Fibroblast of skin of left quadriceps (primary cell): ENCODE results near the gene ARMC9.
"Not testable (repeated sequence)": the region's sequence is repeated elsewhere in the genome, so short reads cannot be mapped to it uniquely, and the experiment has no call there.

Experiments used
- DNase-seq, 2 experiments: peaks; one replicate each; pipeline ENCODE4 v3.0.0-alpha.2; 2013; ENCODE audit warnings: low read depth in 2 of 2

ARMC9 gene

GRCh38 chr2:231244382-231245248, 46.2 kb downstream of the ARMC9 start:
- no peak for DNase-seq

- no peak for DNase-seq
Measured at GRCh38 chr2:231245249-231246094, 47.0 kb downstream of the ARMC9 start.

GRCh38 chr2:231246171-231246842, 47.9 kb downstream of the ARMC9 start:
- no peak for DNase-seq

- DNase-seq = no peak
Measured at GRCh38 chr2:231250146-231250545, 51.7 kb downstream of the ARMC9 start.

GRCh38 chr2:231250698-231251097, 52.3 kb downstream of the ARMC9 start:
- DNase-seq = no peak

GRCh38 chr2:231253292-231253691, 54.9 kb downstream of the ARMC9 start:
- DNase-seq = not testable (repeated sequence)

GRCh38 chr2:231256494-231256893, 58.1 kb downstream of the ARMC9 start:
- DNase-seq = no peak

- no peak for DNase-seq
Measured at GRCh38 chr2:231257763-231258162, 59.3 kb downstream of the ARMC9 start.

GRCh38 chr2:231258701-231259100, 60.3 kb downstream of the ARMC9 start:
- DNase-seq = no peak

GRCh38 chr2:231259104-231259503, 60.7 kb downstream of the ARMC9 start:
- DNase-seq = no peak

GRCh38 chr2:231260442-231261208, 62.2 kb downstream of the ARMC9 start:
- no peak for DNase-seq

GRCh38 chr2:231263118-231263831, 64.8 kb downstream of the ARMC9 start:
- DNase-seq = no peak

GRCh38 chr2:231270221-231271114, 72.0 kb downstream of the ARMC9 start:
- DNase-seq = no peak

- no peak for DNase-seq
Measured at GRCh38 chr2:231272991-231273390, 74.6 kb downstream of the ARMC9 start.

GRCh38 chr2:231276987-231277386, 78.6 kb downstream of the ARMC9 start:
- no peak for DNase-seq

- no peak for DNase-seq
Measured at GRCh38 chr2:231277962-231278361, 79.5 kb downstream of the ARMC9 start.

- DNase-seq = no peak
Measured at GRCh38 chr2:231278868-231279267, 80.4 kb downstream of the ARMC9 start.

GRCh38 chr2:231280846-231281245, 82.4 kb downstream of the ARMC9 start:
- no peak for DNase-seq

- no peak for DNase-seq
Measured at GRCh38 chr2:231284296-231284695, 85.9 kb downstream of the ARMC9 start.

GRCh38 chr2:231286964-231287363, 88.5 kb downstream of the ARMC9 start:
- no peak for DNase-seq
